ENCODE data around the gene JAM3.
"Not testable (repeated sequence)": the region's sequence is repeated elsewhere in the genome, so short reads cannot be mapped to it uniquely, and the experiment has no call there.

The JAM3 gene

DNA sequence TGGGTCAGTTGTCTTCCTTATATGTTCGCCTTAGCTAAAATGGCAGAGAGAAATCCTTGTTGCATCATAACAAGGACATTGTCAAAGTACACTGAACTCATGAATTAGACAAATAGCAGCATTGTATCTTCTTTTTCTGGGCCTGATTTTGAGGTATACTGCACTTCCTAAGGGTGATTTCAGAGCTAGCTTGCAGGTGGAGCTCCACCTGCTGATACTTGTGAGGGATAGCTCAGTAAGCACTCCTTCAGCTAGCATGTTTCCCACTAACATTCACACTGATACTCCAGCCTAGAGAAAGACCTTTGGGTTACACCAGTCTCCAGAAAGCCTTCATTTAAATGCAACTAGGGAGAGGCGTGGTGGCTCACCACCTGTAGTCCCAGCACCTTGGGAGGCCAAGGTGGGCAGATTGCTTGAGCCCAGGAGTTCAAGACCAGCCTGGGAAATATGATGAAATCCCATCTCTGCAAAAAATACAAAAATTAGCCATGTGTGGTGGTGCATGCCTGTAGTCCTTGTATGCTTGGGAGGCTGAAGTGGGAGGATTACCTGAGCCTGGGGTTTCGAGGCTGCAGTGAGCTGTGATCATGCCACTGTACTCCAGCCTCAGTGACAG is 29.8 kb downstream of the JAM3 start:
- H3K27ac ChIP-seq: no peak overlapping the region
- TF ChIP-seq ZFX (IDR thresholded peaks at IDR 0.05): no peak
- TF ChIP-seq, protein P1, sequence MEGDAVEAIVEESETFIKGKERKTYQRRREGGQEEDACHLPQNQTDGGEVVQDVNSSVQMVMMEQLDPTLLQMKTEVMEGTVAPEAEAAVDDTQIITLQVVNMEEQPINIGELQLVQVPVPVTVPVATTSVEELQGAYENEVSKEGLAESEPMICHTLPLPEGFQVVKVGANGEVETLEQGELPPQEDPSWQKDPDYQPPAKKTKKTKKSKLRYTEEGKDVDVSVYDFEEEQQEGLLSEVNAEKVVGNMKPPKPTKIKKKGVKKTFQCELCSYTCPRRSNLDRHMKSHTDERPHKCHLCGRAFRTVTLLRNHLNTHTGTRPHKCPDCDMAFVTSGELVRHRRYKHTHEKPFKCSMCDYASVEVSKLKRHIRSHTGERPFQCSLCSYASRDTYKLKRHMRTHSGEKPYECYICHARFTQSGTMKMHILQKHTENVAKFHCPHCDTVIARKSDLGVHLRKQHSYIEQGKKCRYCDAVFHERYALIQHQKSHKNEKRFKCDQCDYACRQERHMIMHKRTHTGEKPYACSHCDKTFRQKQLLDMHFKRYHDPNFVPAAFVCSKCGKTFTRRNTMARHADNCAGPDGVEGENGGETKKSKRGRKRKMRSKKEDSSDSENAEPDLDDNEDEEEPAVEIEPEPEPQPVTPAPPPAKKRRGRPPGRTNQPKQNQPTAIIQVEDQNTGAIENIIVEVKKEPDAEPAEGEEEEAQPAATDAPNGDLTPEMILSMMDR (conservative IDR thresholded peaks at IDR 0.05): peak; percentile 67

DNA sequence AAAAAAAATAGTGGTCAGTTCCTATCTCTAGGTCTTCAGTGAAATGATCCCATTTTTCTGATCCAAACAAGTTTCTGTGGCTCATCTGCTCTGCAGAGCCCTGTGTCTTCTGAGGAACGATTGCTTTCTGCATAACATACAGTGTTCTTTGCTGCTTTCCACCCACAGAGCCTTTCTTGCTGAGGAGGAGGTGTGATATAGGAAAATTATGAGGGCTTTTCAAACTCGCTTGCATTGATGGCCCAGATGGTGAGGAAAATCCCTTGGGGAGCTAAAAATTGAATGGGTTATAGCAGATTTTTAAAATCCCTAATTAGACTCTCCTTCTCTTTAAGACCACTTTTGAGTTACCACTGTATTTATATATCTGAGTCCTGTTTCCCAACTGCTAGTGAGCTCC is 31.3 kb downstream of the JAM3 start:
- H3K27ac ChIP-seq: no peak overlapping the region
- TF ChIP-seq, protein P1 (conservative IDR thresholded peaks at IDR 0.05): no peak
- TF ChIP-seq ZFX (IDR thresholded peaks at IDR 0.05): no peak

DNA sequence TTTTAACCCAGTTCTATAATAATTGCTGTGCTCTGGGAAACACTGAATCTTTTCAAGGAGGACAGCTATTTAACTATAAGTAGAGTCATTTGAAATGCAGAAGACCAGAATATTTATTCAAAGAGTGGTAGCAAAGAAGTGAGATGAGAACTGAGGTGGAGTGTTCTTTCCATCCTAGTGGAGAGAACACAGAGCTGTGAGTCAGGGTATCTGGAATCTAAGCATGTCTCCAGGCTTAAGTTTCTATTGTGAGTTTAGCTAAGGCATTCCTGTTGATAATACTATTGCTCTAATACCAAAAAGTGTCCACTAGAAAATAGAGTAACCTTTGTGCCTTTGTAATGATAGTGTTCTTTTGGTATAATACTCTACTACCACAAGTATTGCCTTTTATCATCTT is 32.4 kb downstream of the JAM3 start:
- no peak overlapping the region for H3K27ac ChIP-seq
- TF ChIP-seq ZFX (IDR thresholded peaks at IDR 0.05): no peak
- TF ChIP-seq, protein P1 (conservative IDR thresholded peaks at IDR 0.05): no peak

DNA sequence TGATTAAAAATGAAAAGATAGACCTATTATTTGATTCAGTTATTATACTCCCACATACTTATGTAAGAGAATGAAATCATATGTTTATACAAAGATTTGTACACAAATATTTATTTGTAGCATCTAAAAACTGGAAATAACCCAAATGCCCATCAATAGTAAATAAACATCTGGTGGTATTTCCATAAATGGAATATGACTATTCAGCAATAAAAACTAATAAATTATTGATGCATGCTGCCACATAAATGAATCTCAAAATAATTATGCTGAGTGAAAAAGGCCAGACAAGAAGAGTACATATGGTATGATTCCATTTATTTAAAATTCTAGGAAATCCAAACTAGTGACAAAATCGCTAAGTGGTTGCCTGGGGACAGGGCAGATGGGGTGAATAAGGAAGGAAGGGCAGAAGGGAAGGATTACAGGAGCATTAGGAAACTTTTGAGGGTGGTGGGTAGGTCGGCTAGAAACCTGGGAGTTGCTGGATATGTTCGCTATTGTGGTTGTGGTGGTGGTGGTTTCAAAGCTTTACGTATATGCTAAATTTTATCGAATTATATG is 41.5 kb downstream of the JAM3 start:
- no peak overlapping the region for H3K27ac ChIP-seq
- TF ChIP-seq, protein P1 (conservative IDR thresholded peaks at IDR 0.05): no peak
- TF ChIP-seq ZFX (IDR thresholded peaks at IDR 0.05): no peak

DNA sequence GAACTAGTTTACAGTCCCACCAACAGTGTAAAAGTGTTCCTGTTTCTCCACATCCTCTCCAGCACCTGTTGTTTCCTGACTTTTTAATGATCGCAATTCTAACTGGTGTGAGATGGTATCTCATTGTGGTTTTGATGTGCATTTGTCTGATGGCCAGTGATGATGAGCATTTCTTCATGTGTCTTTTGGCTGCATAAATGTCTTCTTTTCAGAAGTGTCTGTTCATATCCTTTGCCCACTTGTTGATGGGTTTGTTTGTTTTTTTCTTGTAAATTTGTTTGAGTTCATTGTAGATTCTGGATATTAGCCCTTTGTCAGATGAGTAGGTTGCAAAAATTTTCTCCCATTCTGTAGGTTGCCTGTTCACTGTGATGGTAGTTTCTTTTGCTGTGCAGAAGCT is 44.9 kb downstream of the JAM3 start:
- not testable (repeated sequence) for H3K27ac ChIP-seq

DNA sequence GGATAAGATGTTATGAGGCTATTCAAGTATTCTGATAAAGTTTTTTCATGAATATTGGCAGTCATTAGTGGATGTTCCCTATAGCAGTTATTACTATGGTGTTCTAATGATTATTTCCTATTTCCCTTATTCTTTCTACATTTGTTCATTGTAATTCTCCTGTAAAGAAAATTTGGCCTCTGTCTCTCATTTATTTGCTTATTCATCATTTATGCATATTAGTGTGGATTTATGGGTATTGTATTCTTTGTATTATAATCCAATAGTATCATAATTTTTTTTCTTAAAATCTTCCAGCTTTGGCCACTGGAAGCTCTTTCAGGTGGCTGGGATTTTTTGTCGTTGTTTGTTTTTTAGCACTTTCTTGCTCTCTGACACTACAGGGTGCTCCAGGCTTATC is 47.3 kb downstream of the JAM3 start:
- no peak overlapping the region for H3K27ac ChIP-seq
- no peak for TF ChIP-seq ZFX (IDR thresholded peaks at IDR 0.05)
- TF ChIP-seq, protein P1 (conservative IDR thresholded peaks at IDR 0.05): no peak

DNA sequence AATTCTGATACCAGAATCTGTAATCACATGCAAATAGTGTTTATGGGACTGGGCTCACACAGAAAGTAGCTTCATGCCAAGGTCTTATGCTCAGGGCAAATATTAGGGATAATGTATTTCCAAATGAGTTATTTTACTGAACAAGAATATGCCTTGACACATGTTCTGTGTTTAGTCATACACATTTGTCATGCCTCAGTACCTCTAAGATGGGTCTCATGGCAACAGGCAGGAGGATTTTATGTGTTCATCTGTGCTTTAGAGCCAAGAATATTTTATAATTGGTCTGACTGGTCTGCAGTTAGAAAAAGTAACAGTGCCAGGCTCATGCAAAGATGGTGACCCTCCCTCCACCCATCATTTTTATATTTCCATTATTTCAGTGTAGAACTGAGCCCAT is 49.1 kb downstream of the JAM3 start:
- H3K27ac ChIP-seq: no peak overlapping the region
- TF ChIP-seq, protein P1 (conservative IDR thresholded peaks at IDR 0.05): no peak
- no peak for TF ChIP-seq ZFX (IDR thresholded peaks at IDR 0.05)

DNA sequence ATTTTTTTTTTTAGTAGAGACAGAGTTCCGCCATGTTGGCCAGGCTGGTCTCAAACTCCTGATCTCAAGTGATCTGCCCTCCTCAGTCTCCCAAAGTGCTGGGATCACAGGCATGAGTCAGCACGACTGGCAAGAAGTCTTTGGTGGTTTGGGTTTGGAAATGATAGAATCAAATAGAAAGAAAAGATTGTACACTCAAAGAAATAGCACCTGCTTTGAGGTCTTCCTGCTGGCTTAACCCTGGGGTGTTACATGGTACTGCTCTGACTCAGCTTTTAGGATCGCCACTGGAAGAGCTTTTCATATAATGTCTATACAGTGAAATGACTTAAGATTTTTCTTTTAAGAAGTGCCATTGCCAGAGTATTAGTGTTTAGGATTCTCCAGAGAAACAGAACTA is 50.2 kb downstream of the JAM3 start:
- no peak overlapping the region for H3K27ac ChIP-seq
- TF ChIP-seq, protein P1 (conservative IDR thresholded peaks at IDR 0.05): no peak
- TF ChIP-seq ZFX (IDR thresholded peaks at IDR 0.05): no peak

All from C4-2B (cell line).